H9 (cell line): ENCODE measurements around the gene MTG1. TPM values are rescaled to one million over a fixed set of nuclear protein-coding genes. Genes with fewer than 3 reads are reported as not detected.

ENCODE experiments used
- DNase-seq: peaks from one replicate; pipeline ENCODE4 v3.0.0-alpha.2; 2017
- H2AFZ ChIP-seq: one replicate; pipeline ENCODE4 v1.6.1; 2013; ENCODE audit warnings: mild to moderate bottlenecking, low read length, control low read depth, moderate library complexity
- H2AK5ac ChIP-seq: 2 replicates; pipeline ENCODE4 v1.6.1; 2013; ENCODE audit warnings: low read length, control low read depth, mixed read lengths; ENCODE audit not compliant: insufficient read length
- H2BK120ac ChIP-seq: one replicate; pipeline ENCODE4 v1.6.1; 2013; ENCODE audit warnings: low read depth, mild to moderate bottlenecking, low read length, control low read depth, inconsistent platforms; ENCODE audit not compliant: poor library complexity, severe bottlenecking
- H2BK12ac ChIP-seq: 2 replicates; pipeline ENCODE4 v1.6.1; 2013; ENCODE audit warnings: low read length, control low read depth, mixed read lengths, low read depth; ENCODE audit not compliant: insufficient read length
- H2BK15ac ChIP-seq: 2 replicates; pipeline ENCODE4 v1.6.1; 2013; ENCODE audit warnings: low read depth, low read length, control low read depth
- H2BK20ac ChIP-seq: one replicate; pipeline ENCODE4 v1.6.1; 2013; ENCODE audit warnings: low read depth, mild to moderate bottlenecking, low read length, control low read depth, inconsistent platforms; ENCODE audit not compliant: poor library complexity, severe bottlenecking
- H2BK5ac ChIP-seq: 2 replicates; pipeline ENCODE4 v1.6.1; 2013; ENCODE audit warnings: low read length, control low read depth, mixed read lengths; ENCODE audit not compliant: insufficient read length
- H3K14ac ChIP-seq: 2 replicates; pipeline ENCODE4 v1.6.1; 2013; ENCODE audit warnings: low read length, control low read depth; ENCODE audit not compliant: insufficient read depth
- H3K18ac ChIP-seq: 2 replicates; pipeline ENCODE4 v1.6.1; 2013; ENCODE audit warnings: low read depth, mild to moderate bottlenecking, mixed read lengths, low read length, control low read depth; ENCODE audit not compliant: insufficient read length
- H3K23ac ChIP-seq: 2 replicates; pipeline ENCODE4 v1.6.1; 2013; ENCODE audit warnings: low read length, control low read depth, mixed read lengths, low read depth; ENCODE audit not compliant: insufficient read length
- H3K23me2 ChIP-seq: 2 replicates; pipeline ENCODE4 v1.6.1; 2013; ENCODE audit warnings: low read depth, mild to moderate bottlenecking, mixed read lengths, low read length, control low read depth; ENCODE audit not compliant: insufficient read length, poor library complexity, severe bottlenecking
- H3K27ac ChIP-seq: 2 replicates; pipeline ENCODE4 v1.5.1; 2013; ENCODE audit warnings: low read length, control low read depth, mixed read lengths, low read depth; ENCODE audit not compliant: insufficient read length
- H3K27me3 ChIP-seq: 2 replicates; pipeline ENCODE4 v1.6.1; 2013; ENCODE audit warnings: low read length, control low read depth, inconsistent platforms; ENCODE audit not compliant: insufficient read depth
- H3K4ac ChIP-seq: 2 replicates; pipeline ENCODE4 v1.6.1; 2013; ENCODE audit warnings: low read depth, mild to moderate bottlenecking, control low read depth, inconsistent platforms, low read length, moderate library complexity
- H3K4me1 ChIP-seq: 2 replicates; pipeline ENCODE4 v1.6.1; 2013; ENCODE audit warnings: low read length, control low read depth, inconsistent platforms; ENCODE audit not compliant: insufficient read depth
- H3K4me2 ChIP-seq: 2 replicates; pipeline ENCODE4 v1.6.1; 2013; ENCODE audit warnings: low read length, control low read depth, mixed read lengths; ENCODE audit not compliant: insufficient read length, insufficient read depth
- H3K56ac ChIP-seq: 2 replicates; pipeline ENCODE4 v1.6.1; 2013; ENCODE audit warnings: low read depth, mild to moderate bottlenecking, mixed read lengths, low read length, control low read depth; ENCODE audit not compliant: insufficient read length
- H3K79me1 ChIP-seq: 2 replicates; pipeline ENCODE4 v1.6.1; 2013; ENCODE audit warnings: low read depth, mild to moderate bottlenecking, moderate library complexity, low read length, control low read depth, inconsistent platforms; ENCODE audit not compliant: insufficient read depth, poor library complexity, severe bottlenecking
- H3K79me2 ChIP-seq: 2 replicates; pipeline ENCODE4 v1.6.1; 2013; ENCODE audit warnings: low read length, control low read depth, inconsistent platforms; ENCODE audit not compliant: insufficient read depth
- H3K9ac ChIP-seq: 2 replicates; pipeline ENCODE4 v1.6.1; 2013; ENCODE audit warnings: low read length, control low read depth, mixed read lengths; ENCODE audit not compliant: insufficient read length; ENCODE audit errors: extremely low read depth
- H3K9me3 ChIP-seq: one replicate; pipeline ENCODE4 v1.6.1; 2013; ENCODE audit warnings: low read depth, low read length, inconsistent platforms; ENCODE audit not compliant: control insufficient read depth
- H3T11ph ChIP-seq: one replicate; pipeline ENCODE4 v1.6.1; 2013; ENCODE audit warnings: mild to moderate bottlenecking, low read length, control low read depth, inconsistent platforms
- H4K20me1 ChIP-seq: one replicate; pipeline ENCODE4 v1.6.1; 2013; ENCODE audit not compliant: control insufficient read depth, insufficient read length, insufficient read depth
- H4K5ac ChIP-seq: 2 replicates; pipeline ENCODE4 v1.6.1; 2013; ENCODE audit warnings: low read depth, mild to moderate bottlenecking, mixed read lengths, low read length, control low read depth; ENCODE audit not compliant: insufficient read length
- H4K8ac ChIP-seq: replicated peaks from 2 replicates; pipeline ENCODE4 v1.6.1; 2013; ENCODE audit warnings: low read length, control low read depth, mixed read lengths, low read depth; ENCODE audit not compliant: insufficient read length
- H4K91ac ChIP-seq: 2 replicates; pipeline ENCODE4 v1.6.1; 2013; ENCODE audit warnings: low read depth, mild to moderate bottlenecking, moderate library complexity, mixed read lengths, low read length, control low read depth; ENCODE audit not compliant: insufficient read length
- H3K27ac Mint-ChIP-seq, 3 experiments: 2 replicates in 2 of 3; 3 replicates in 1 of 3; pipeline ENCODE4 v1.8.0; 2020 to 2021; ENCODE audit warnings: mixed read lengths in 3 of 3, mild to moderate bottlenecking in 1 of 3, moderate library complexity in 1 of 3
- H3K27me3 Mint-ChIP-seq: 2 replicates; pipeline ENCODE4 v1.8.0; 2021; ENCODE audit warnings: low read depth, mild to moderate bottlenecking, moderate library complexity, mixed read lengths
- H3K36me3 Mint-ChIP-seq, 3 experiments: 2 replicates in 2 of 3; 3 replicates in 1 of 3; pipeline ENCODE4 v1.8.0; 2020 to 2021; ENCODE audit warnings: low read depth in 3 of 3, mixed read lengths in 3 of 3; ENCODE audit not compliant: insufficient read depth in 1 of 3
- H3K4me1 Mint-ChIP-seq, 2 experiments: 2 replicates each; pipeline ENCODE4 v1.8.0; 2020; ENCODE audit warnings: mixed read lengths in 2 of 2
- H3K4me3 Mint-ChIP-seq, 2 experiments: 2 replicates in 1 of 2; 3 replicates in 1 of 2; pipeline ENCODE4 v1.8.0; 2020 to 2021; ENCODE audit warnings: mild to moderate bottlenecking in 2 of 2, mixed read lengths in 2 of 2, moderate library complexity in 1 of 2
- H3K9me3 Mint-ChIP-seq, 2 experiments: 2 replicates in 1 of 2; 3 replicates in 1 of 2; pipeline ENCODE4 v1.8.0; 2020; ENCODE audit warnings: mild to moderate bottlenecking in 2 of 2, mixed read lengths in 2 of 2, moderate library complexity in 1 of 2
- WGBS: extraction: QIAGEN DNeasy Blood & Tissue Kit; methylation state at CpG from one replicate; pipeline ENCODE4 v1.1.7; 2013; ENCODE audit warnings: missing lambda C conversion rate, low lambda C conversion rate, mixed read lengths; ENCODE audit not compliant: insufficient read length; ENCODE audit errors: extremely low coverage; 5-methylcytosine and 5-hydroxymethylcytosine counted together
- total RNA-seq: library from RNA; stranded (reverse); gene quantifications from 2 replicates; pipeline ENCODE4 v1.2.1, GENCODE V29; 2021
- TF ChIP-seq, protein P1 (sequence below): fragments of 200-600 bp; sonication (generic); conservative IDR thresholded peaks from 3 replicates; pipeline ENCODE4 v1.8.0; 2021; ENCODE audit warnings: antibody characterized with exemption, mild to moderate bottlenecking

Gene MTG1
- total RNA-seq, 1 experiment from 2014 or later, result 65.3 TPM

DNA sequence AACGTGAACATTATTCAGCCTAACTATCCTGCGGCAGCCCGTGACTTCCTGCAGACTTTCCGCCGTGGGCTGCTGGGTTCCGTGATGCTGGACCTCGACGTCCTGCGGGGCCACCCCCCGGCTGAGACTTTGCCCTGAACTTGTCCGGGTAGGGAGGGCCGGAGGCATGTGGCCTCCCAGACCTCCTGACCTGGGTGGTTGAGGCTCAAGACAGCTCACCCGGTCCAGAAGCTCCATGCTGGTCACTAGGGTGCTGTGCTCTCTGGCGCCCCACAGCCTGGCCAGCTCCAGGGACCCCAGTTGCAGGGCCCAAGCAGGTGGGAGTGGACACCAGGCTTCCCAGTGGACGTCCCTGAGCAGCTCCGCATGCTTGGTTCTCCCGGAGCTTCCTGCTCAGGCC lies 26.1 kb downstream of the MTG1 start:
- Histone ChIP-seq H2BK15ac (no peak overlapping the region), H3K4me2 (no peak overlapping the region), H3K79me1 (no peaks in the 10 kb centered on the region), H3K27ac (no peak overlapping the region), H3K56ac (no peak overlapping the region), H2AFZ (no peak overlapping the region), H3K27me3 (no peaks in the 10 kb centered on the region), H4K91ac (no peak overlapping the region), H2AK5ac (no peak overlapping the region), H3K4me1 (no peaks in the 10 kb centered on the region), H3K9me3 (peaks cover 6% of the 10 kb centered on the region), H4K8ac (no peak overlapping the region), H3K79me2 (no peaks in the 10 kb centered on the region), H2BK5ac (no peak overlapping the region), H3K23me2 (peaks cover 3% of the 10 kb centered on the region), H4K5ac (no peak overlapping the region), H2BK12ac (no peak overlapping the region), H2BK20ac (no peak overlapping the region), H3K18ac (no peak overlapping the region), H3T11ph (no peak overlapping the region), H3K9ac (no peak overlapping the region), H3K14ac (no peak overlapping the region), H3K23ac (no peak overlapping the region), H4K20me1 (peaks cover 4% of the 10 kb centered on the region), H3K4ac (no peak overlapping the region), H2BK120ac (no peak overlapping the region)
- Mint-ChIP-seq H3K4me1 (no peaks in the 10 kb centered on the region), H3K27ac (no peak overlapping the region), H3K27me3 (peaks cover 11% of the 10 kb centered on the region), H3K36me3 (peaks cover 14 to 28% (median 23%) of the 10 kb centered on the region in 3 experiments), H3K4me3 (no peak overlapping the region), H3K9me3 (peaks cover 8 to 12% of the 10 kb centered on the region in 2 experiments)
- TF ChIP-seq, protein P1, sequence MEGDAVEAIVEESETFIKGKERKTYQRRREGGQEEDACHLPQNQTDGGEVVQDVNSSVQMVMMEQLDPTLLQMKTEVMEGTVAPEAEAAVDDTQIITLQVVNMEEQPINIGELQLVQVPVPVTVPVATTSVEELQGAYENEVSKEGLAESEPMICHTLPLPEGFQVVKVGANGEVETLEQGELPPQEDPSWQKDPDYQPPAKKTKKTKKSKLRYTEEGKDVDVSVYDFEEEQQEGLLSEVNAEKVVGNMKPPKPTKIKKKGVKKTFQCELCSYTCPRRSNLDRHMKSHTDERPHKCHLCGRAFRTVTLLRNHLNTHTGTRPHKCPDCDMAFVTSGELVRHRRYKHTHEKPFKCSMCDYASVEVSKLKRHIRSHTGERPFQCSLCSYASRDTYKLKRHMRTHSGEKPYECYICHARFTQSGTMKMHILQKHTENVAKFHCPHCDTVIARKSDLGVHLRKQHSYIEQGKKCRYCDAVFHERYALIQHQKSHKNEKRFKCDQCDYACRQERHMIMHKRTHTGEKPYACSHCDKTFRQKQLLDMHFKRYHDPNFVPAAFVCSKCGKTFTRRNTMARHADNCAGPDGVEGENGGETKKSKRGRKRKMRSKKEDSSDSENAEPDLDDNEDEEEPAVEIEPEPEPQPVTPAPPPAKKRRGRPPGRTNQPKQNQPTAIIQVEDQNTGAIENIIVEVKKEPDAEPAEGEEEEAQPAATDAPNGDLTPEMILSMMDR, result no peak
- WGBS, result no CpG with 5 or more reads among the region's 17 CpGs
- DNase-seq, result no peak
